ENCODE results near the gene ASPM. TPM values are rescaled to one million over a fixed set of nuclear protein-coding genes. Genes with fewer than 3 reads are reported as not detected.

ASPM gene
- total RNA-seq, 2 donors from 2014 or later = 31.7 to 35.1 TPM

GRCh38 chr1:197063212-197063611 is 83.3 kb downstream of the ASPM start:
- no peaks in the 10 kb centered on the region for H3K9me3 Mint-ChIP-seq
- no peaks in the 10 kb centered on the region for H3K27me3 ChIP-seq (ENCODE audit: control insufficient read depth, insufficient read depth, low read length, poor library complexity, severe bottlenecking)
- H3K27ac ChIP-seq (ENCODE audit: low read depth, low read length) = no peak overlapping the region
- H3K36me3 ChIP-seq (ENCODE audit: control insufficient read depth, insufficient read depth, low read length) = no peaks in the 10 kb centered on the region
- no peaks in the 10 kb centered on the region for H3K4me1 Mint-ChIP-seq
- DNase-seq = no peak
- H3K9me3 ChIP-seq (ENCODE audit: control insufficient read depth, low read length) = no peaks in the 10 kb centered on the region
- TF ChIP-seq, protein P1, sequence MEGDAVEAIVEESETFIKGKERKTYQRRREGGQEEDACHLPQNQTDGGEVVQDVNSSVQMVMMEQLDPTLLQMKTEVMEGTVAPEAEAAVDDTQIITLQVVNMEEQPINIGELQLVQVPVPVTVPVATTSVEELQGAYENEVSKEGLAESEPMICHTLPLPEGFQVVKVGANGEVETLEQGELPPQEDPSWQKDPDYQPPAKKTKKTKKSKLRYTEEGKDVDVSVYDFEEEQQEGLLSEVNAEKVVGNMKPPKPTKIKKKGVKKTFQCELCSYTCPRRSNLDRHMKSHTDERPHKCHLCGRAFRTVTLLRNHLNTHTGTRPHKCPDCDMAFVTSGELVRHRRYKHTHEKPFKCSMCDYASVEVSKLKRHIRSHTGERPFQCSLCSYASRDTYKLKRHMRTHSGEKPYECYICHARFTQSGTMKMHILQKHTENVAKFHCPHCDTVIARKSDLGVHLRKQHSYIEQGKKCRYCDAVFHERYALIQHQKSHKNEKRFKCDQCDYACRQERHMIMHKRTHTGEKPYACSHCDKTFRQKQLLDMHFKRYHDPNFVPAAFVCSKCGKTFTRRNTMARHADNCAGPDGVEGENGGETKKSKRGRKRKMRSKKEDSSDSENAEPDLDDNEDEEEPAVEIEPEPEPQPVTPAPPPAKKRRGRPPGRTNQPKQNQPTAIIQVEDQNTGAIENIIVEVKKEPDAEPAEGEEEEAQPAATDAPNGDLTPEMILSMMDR (conservative IDR thresholded peaks at IDR 0.05) = peak; percentile 37
- WGBS, 2 experiments (ENCODE audit: insufficient coverage in 1 of 2, insufficient read length in 1 of 2) = 90 to 100% methylated on average over 1 to 2 of the region's 2 CpGs
- H3K27ac Mint-ChIP-seq = no peak overlapping the region
- H3K4me3 ChIP-seq (ENCODE audit: low read length) = no peak overlapping the region
- H3K27me3 Mint-ChIP-seq (ENCODE audit: insufficient read depth) = no peaks in the 10 kb centered on the region
- no peaks in the 10 kb centered on the region for H3K36me3 Mint-ChIP-seq (ENCODE audit: low read depth)
- H3K4me3 Mint-ChIP-seq = no peak overlapping the region
- no peaks in the 10 kb centered on the region for H3K4me1 ChIP-seq (ENCODE audit: control insufficient read depth, insufficient read depth, low read length)
- no peak overlapping the region for H3K9ac ChIP-seq (ENCODE audit: extremely low read depth, low read length, poor library complexity, severe bottlenecking)

GRCh38 chr1:197062692-197063091 is 83.8 kb downstream of the ASPM start:
- no peak for DNase-seq
- Mint-ChIP-seq H3K27me3 (ENCODE audit: insufficient read depth) (no peaks in the 10 kb centered on the region), H3K4me1 (no peaks in the 10 kb centered on the region), H3K4me3 (no peak overlapping the region), H3K9me3 (no peaks in the 10 kb centered on the region), H3K36me3 (ENCODE audit: low read depth) (no peaks in the 10 kb centered on the region), H3K27ac (no peak overlapping the region)
- no peaks in the 10 kb centered on the region for H3K9me3 ChIP-seq (ENCODE audit: control insufficient read depth, low read length)
- 93 to 100% methylated on average over 1 to 2 of the region's 2 CpGs for WGBS, 2 experiments (ENCODE audit: insufficient coverage in 1 of 2, insufficient read length in 1 of 2)
- no peak overlapping the region for H3K27ac ChIP-seq (ENCODE audit: low read depth, low read length)
- no peak overlapping the region for H3K9ac ChIP-seq (ENCODE audit: extremely low read depth, low read length, poor library complexity, severe bottlenecking)
- H3K27me3 ChIP-seq (ENCODE audit: control insufficient read depth, insufficient read depth, low read length, poor library complexity, severe bottlenecking) = no peaks in the 10 kb centered on the region
- TF ChIP-seq, protein P1 (conservative IDR thresholded peaks at IDR 0.05) = no peak
- H3K4me1 ChIP-seq (ENCODE audit: control insufficient read depth, insufficient read depth, low read length) = no peaks in the 10 kb centered on the region
- H3K4me3 ChIP-seq (ENCODE audit: low read length) = no peak overlapping the region
- no peaks in the 10 kb centered on the region for H3K36me3 ChIP-seq (ENCODE audit: control insufficient read depth, insufficient read depth, low read length)

- H3K36me3 ChIP-seq (ENCODE audit: control insufficient read depth, insufficient read depth, low read length) = no peaks in the 10 kb centered on the region
- H3K27ac ChIP-seq (ENCODE audit: low read depth, low read length) = no peak overlapping the region
- H3K27ac Mint-ChIP-seq = no peak overlapping the region
- no peak overlapping the region for H3K4me3 Mint-ChIP-seq
- no peak overlapping the region for H3K4me3 ChIP-seq (ENCODE audit: low read length)
- no peaks in the 10 kb centered on the region for H3K27me3 ChIP-seq (ENCODE audit: control insufficient read depth, insufficient read depth, low read length, poor library complexity, severe bottlenecking)
- H3K9ac ChIP-seq (ENCODE audit: extremely low read depth, low read length, poor library complexity, severe bottlenecking) = no peak overlapping the region
- H3K27me3 Mint-ChIP-seq (ENCODE audit: insufficient read depth) = no peaks in the 10 kb centered on the region
- H3K4me1 ChIP-seq (ENCODE audit: control insufficient read depth, insufficient read depth, low read length) = no peaks in the 10 kb centered on the region
- H3K4me1 Mint-ChIP-seq = peaks cover under 1% of the 10 kb centered on the region
- DNase-seq = no peak
- H3K9me3 Mint-ChIP-seq = no peaks in the 10 kb centered on the region
- H3K9me3 ChIP-seq (ENCODE audit: control insufficient read depth, low read length) = no peaks in the 10 kb centered on the region
- TF ChIP-seq, protein P1 (conservative IDR thresholded peaks at IDR 0.05) = no peak
- no peaks in the 10 kb centered on the region for H3K36me3 Mint-ChIP-seq (ENCODE audit: low read depth)
Observed at GRCh38 chr1:197049100-197049499, 97.4 kb downstream of the ASPM start.

All from endodermal cell (in vitro differentiated cells).